Measurements from ENCODE around the gene IER2. TPM values are rescaled to one million over a fixed set of nuclear protein-coding genes. Genes with fewer than 3 reads are reported as not detected.

IER2 gene
- total and polyA plus RNA-seq, 2 experiments from 2014 or later, result 30.4 to 84.0 TPM

DNA sequence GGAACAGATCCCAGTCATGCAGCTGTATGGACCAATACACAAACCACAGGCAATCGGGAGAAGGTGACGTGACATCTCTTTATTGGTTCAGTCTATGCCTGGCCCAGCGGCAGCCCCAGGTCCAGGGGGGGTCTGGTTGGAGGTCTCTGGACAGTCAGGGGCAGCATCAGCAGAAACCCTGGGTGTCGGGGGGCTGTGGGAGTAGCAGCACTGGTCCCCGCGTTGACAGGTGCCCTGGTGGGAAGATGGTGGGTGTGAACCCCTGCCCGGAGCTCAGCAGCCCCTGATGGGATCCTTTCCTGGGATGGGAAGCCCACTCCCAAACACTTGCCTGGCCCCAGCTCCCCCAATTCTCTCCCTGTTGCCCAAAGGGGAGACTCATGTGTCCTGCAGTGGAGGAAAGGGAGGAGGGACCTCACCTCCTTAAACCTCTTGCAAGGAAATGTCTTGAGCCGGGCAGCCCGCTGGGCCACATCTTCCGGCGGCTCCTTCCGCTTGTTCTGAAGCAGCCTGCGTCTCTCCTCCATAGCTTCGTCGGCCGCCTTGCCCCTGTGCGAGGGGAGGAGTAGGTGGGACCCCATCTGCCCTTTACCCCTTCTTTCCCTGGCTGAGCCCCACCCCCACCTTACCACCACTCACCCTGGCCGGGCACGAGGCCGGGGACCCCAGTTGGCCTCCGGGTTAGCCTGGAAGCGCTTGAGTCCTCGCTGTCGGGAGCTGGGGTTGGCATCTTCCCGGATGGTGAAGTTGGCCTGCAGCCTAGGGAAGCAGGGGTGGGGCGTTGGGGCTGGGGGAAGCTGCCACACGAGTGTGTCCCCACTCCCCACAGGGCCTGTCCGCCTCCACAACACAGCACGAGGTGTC is 45.1 kb upstream of the IER2 start:
- no peak for DNase-seq
- Histone ChIP-seq H3K4me2 (ENCODE audit: unreplicated experiment) (no peak overlapping the region), H3K4me3 (no peak overlapping the region), H3K9ac (no peak overlapping the region), H4K20me1 (ENCODE audit: insufficient read depth) (no peaks in the 10 kb centered on the region), H3K27me3 (replicated peaks; ENCODE audit: insufficient read depth) (no peaks in the 10 kb centered on the region), H3K9me2 (ENCODE audit: insufficient read depth) (no peaks in the 10 kb centered on the region), H2AFZ (no peak overlapping the region), H3F3A (ENCODE audit: insufficient read depth) (0 out of 2 replicates have a peak, but pooled peaks cover 7% of the 10 kb centered on the region), H3K9me3 (ENCODE audit: low read depth) (no peaks in the 10 kb centered on the region), H3K27ac (no peak overlapping the region), H3K79me2 (ENCODE audit: insufficient read depth) (no peaks in the 10 kb centered on the region; the same call in 1 of the 2 replicates), H3K36me3 (ENCODE audit: low read depth) (no peaks in the 10 kb centered on the region), H3K4me1 (ENCODE audit: insufficient read depth) (no peaks in the 10 kb centered on the region; the same call in 1 of the 2 replicates)
- no peak for TF ChIP-seq EZH2 (IDR thresholded peaks at IDR 0.05; ENCODE audit: insufficient read depth, poor library complexity, severe bottlenecking)
- no peak for TF ChIP-seq EZH2phosphoT487 (IDR thresholded peaks at IDR 0.05; ENCODE audit: insufficient read depth, low read depth)
- in situ Hi-C loops (cut with MboI), result no loop called here
- WGBS, 2 experiments (ENCODE audit: low coverage in 1 of 2, low lambda C conversion rate in 2 of 2, missing lambda C conversion rate in 2 of 2), result 78 to 79% methylated on average over 28 to 29 of the region's 29 CpGs

- Histone ChIP-seq H3K27me3 (replicated peaks; ENCODE audit: insufficient read depth) (no peaks in the 10 kb centered on the region), H2AFZ (no peak overlapping the region), H3K4me3 (no peak overlapping the region), H3K9ac (no peak overlapping the region), H3K4me1 (ENCODE audit: insufficient read depth) (0 out of 2 replicates have a peak, but pooled peaks cover 1% of the 10 kb centered on the region), H3F3A (ENCODE audit: insufficient read depth) (no peaks in the 10 kb centered on the region), H3K27ac (no peak overlapping the region), H3K36me3 (ENCODE audit: low read depth) (peaks cover 17% of the 10 kb centered on the region; the same call in 1 of the 2 replicates), H3K79me2 (ENCODE audit: insufficient read depth) (peaks cover 18% of the 10 kb centered on the region), H4K20me1 (ENCODE audit: insufficient read depth) (no peaks in the 10 kb centered on the region), H3K4me2 (ENCODE audit: unreplicated experiment) (no peak overlapping the region), H3K9me3 (ENCODE audit: low read depth) (no peaks in the 10 kb centered on the region), H3K9me2 (ENCODE audit: insufficient read depth) (no peaks in the 10 kb centered on the region)
- in situ Hi-C loops (cut with MboI), result no loop called here
- TF ChIP-seq EZH2phosphoT487 (IDR thresholded peaks at IDR 0.05; ENCODE audit: insufficient read depth, low read depth) (no peak), EZH2 (IDR thresholded peaks at IDR 0.05; ENCODE audit: insufficient read depth, poor library complexity, severe bottlenecking) (no peak)
- 93% methylated on average over 30 of the region's 30 CpGs for WGBS, 2 experiments (ENCODE audit: low coverage in 1 of 2, low lambda C conversion rate in 2 of 2, missing lambda C conversion rate in 2 of 2)
- DNase-seq, result no peak
Observed at GRCh38 chr19:13109361-13110098, 40.7 kb upstream of the IER2 start.

DNA sequence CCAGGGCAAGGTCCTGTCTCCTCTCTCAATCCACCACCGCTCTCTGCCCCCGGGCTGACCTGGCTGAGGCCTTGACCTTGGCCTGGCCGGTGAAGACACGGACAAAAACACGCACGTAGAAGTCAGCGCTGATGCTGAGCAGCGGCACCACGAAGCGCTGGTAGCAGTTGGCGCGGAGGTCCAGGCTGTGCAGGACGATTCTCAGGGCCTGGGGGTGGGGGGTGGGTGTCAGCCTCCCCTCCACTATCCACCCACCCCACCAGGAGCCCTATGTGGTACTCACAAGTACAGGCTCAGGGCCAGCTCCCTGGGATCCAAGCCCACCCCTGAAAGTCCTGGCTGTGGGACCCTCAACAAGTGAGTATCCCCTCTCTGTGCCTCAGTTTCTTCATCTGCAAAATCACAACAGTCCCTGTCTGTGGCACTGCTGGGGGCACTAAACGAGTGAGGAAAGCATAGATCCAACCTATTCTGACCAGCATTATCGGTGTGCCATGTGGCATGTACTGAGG is 40.1 kb upstream of the IER2 start:
- H3K4me2 ChIP-seq (ENCODE audit: unreplicated experiment), result no peak overlapping the region
- no peaks in the 10 kb centered on the region for H3K9me2 ChIP-seq (ENCODE audit: insufficient read depth)
- H3F3A ChIP-seq (ENCODE audit: insufficient read depth), result peaks cover 5% of the 10 kb centered on the region; the same call in 1 of the 2 replicates
- no peak overlapping the region for H3K9ac ChIP-seq
- no peaks in the 10 kb centered on the region for H3K9me3 ChIP-seq (ENCODE audit: low read depth)
- H2AFZ ChIP-seq, result no peak overlapping the region
- in situ Hi-C loops (cut with MboI), result no loop called here
- no peak for DNase-seq
- no peak overlapping the region for H3K4me3 ChIP-seq
- no peaks in the 10 kb centered on the region for H3K27me3 ChIP-seq (replicated peaks; ENCODE audit: insufficient read depth)
- TF ChIP-seq EZH2 (IDR thresholded peaks at IDR 0.05; ENCODE audit: insufficient read depth, poor library complexity, severe bottlenecking) (no peak), EZH2phosphoT487 (IDR thresholded peaks at IDR 0.05; ENCODE audit: insufficient read depth, low read depth) (no peak)
- H3K36me3 ChIP-seq (ENCODE audit: low read depth), result peaks cover 17% of the 10 kb centered on the region; the same call in 1 of the 2 replicates
- no peaks in the 10 kb centered on the region for H4K20me1 ChIP-seq (ENCODE audit: insufficient read depth)
- peaks cover 25% of the 10 kb centered on the region for H3K79me2 ChIP-seq (ENCODE audit: insufficient read depth)
- no peak overlapping the region for H3K27ac ChIP-seq
- peaks cover 7% of the 10 kb centered on the region for H3K4me1 ChIP-seq (ENCODE audit: insufficient read depth)
- WGBS, 2 experiments (ENCODE audit: low coverage in 1 of 2, low lambda C conversion rate in 2 of 2, missing lambda C conversion rate in 2 of 2), result 94 to 95% methylated on average over 14 to 15 of the region's 15 CpGs

GRCh38 chr19:13112555-13112954 is 37.7 kb upstream of the IER2 start:
- Histone ChIP-seq H4K20me1 (ENCODE audit: insufficient read depth) (no peaks in the 10 kb centered on the region), H3K27me3 (replicated peaks; ENCODE audit: insufficient read depth) (no peaks in the 10 kb centered on the region), H3F3A (ENCODE audit: insufficient read depth) (peaks cover 18% of the 10 kb centered on the region), H3K4me2 (ENCODE audit: unreplicated experiment) (no peak overlapping the region), H3K9ac (no peak overlapping the region), H3K4me3 (no peak overlapping the region), H3K9me3 (ENCODE audit: low read depth) (no peaks in the 10 kb centered on the region), H2AFZ (no peak overlapping the region), H3K36me3 (ENCODE audit: low read depth) (peaks cover 17% of the 10 kb centered on the region; the same call in 1 of the 2 replicates), H3K79me2 (ENCODE audit: insufficient read depth) (peaks cover 37% of the 10 kb centered on the region), H3K27ac (no peak overlapping the region), H3K9me2 (ENCODE audit: insufficient read depth) (no peaks in the 10 kb centered on the region), H3K4me1 (ENCODE audit: insufficient read depth) (peaks cover 14% of the 10 kb centered on the region)
- DNase-seq, result no peak
- TF ChIP-seq EZH2phosphoT487 (IDR thresholded peaks at IDR 0.05; ENCODE audit: insufficient read depth, low read depth) (no peak), EZH2 (IDR thresholded peaks at IDR 0.05; ENCODE audit: insufficient read depth, poor library complexity, severe bottlenecking) (no peak)
- WGBS, 2 experiments (ENCODE audit: low coverage in 1 of 2, low lambda C conversion rate in 2 of 2, missing lambda C conversion rate in 2 of 2), result 91 to 98% methylated on average over 9 to 10 of the region's 10 CpGs
- in situ Hi-C loops (cut with MboI), result no loop called here
